HepG2 (cell line): ENCODE data around the gene MCU.
"Not testable (repeated sequence)": the region's sequence is repeated elsewhere in the genome, so short reads cannot be mapped to it uniquely, and the experiment has no call there.

ENCODE experiments used
- EZH2 ChIP-seq: conservative IDR thresholded peaks from 2 replicates; pipeline ENCODE4 v1.6.1; 2012; ENCODE audit warnings: mild to moderate bottlenecking, low read depth, low read length, moderate library complexity
- POLR2A ChIP-seq, 2 experiments: IDR thresholded peaks; 2 replicates each; pipeline ENCODE4 v1.6.1; 2011; ENCODE audit warnings: low read depth in 2 of 2, low read length in 2 of 2, mild to moderate bottlenecking in 1 of 2, moderate library complexity in 1 of 2; ENCODE audit not compliant: insufficient read depth in 1 of 2
- POLR2AphosphoS5 ChIP-seq: IDR thresholded peaks from 2 replicates; pipeline ENCODE4 v1.6.1; 2012; ENCODE audit warnings: low read depth, low read length
- RAD21 ChIP-seq: fragments of 450-650 bp; formaldehyde crosslinking; IDR thresholded peaks from 2 replicates; pipeline ENCODE4 v1.5.0; 2020; ENCODE audit warnings: mild to moderate bottlenecking
- SAP130 ChIP-seq: IDR thresholded peaks from 2 replicates; pipeline ENCODE4 v1.6.1; 2016; ENCODE audit warnings: low read depth
- USF2 ChIP-seq, 2 experiments: sonication (generic) in 1 of 2; formaldehyde crosslinking in 1 of 2; IDR thresholded peaks; 2 replicates each; pipeline versions ENCODE4 v1.5.1 to v1.6.1; 2011 to 2020; ENCODE audit warnings: borderline replicate concordance in 1 of 2, low read depth in 1 of 2, low read length in 1 of 2, mild to moderate bottlenecking in 1 of 2, missing genetic modification reagents in 1 of 2, moderate library complexity in 1 of 2
- ZNF660 ChIP-seq: sonication (generic); formaldehyde crosslinking; IDR thresholded peaks from 2 replicates; pipeline ENCODE4 v1.5.1; 2020; ENCODE audit warnings: mild to moderate bottlenecking, low read depth, missing genetic modification reagents, borderline replicate concordance

DNA sequence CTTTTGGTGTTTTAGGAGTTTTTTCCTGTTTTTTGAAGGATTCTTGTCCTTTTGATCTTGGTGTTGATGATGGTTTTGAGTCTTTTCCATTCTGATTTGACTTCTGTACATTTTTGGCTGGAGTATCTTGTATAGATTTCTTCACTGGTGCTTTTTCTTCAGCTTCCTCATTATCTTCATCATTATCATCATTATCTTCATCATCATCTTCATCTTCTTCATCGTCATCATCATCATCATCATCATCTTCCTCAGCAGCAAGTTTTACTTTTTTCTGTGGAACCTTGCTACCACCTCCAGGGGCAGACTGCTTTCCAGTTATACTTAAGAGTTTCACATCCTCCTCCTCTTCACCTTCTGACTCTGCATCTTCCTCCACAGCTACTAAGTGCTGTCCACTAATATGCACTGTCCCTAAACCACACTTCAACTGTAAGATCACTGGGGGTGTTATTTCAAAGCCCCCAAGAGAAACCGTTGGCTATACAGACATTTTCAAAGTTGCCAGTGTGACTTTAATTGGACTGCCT lies 225.9 kb downstream of the MCU start:
- TF ChIP-seq POLR2A (IDR thresholded peaks at IDR 0.05; ENCODE audit: insufficient read depth in 1 of 2, low read depth in 2 of 2, low read length in 2 of 2); EZH2; RAD21; POLR2AphosphoS5; USF2 (IDR thresholded peaks at IDR 0.05; ENCODE audit: low read depth, low read length); USF2 (CRISPR knock-in tag; IDR thresholded peaks at IDR 0.05; ENCODE audit: borderline replicate concordance); SAP130 (CRISPR knock-in tag); ZNF660 (CRISPR knock-in tag): not testable (repeated sequence)
